GM23338 (cell line): ENCODE results near the gene SORT1.

Source experiments
- EZH2 ChIP-seq: fragments of 200-600 bp; sonication (generic); IDR thresholded peaks from one replicate; pipeline ENCODE4 v1.8.0; 2017; ENCODE audit warnings: antibody characterized with exemption, mild to moderate bottlenecking, low read depth; ENCODE audit not compliant: unreplicated experiment
- EZH2phosphoT487 ChIP-seq: fragments of 200-600 bp; sonication (generic); IDR thresholded peaks from one replicate; pipeline ENCODE4 v1.8.1; 2018; ENCODE audit warnings: antibody characterized with exemption; ENCODE audit not compliant: unreplicated experiment
- POLR2AphosphoS5 ChIP-seq: IDR thresholded peaks from 2 replicates; pipeline ENCODE4 v1.6.1; 2016; ENCODE audit warnings: antibody characterized with exemption, low read depth
- TF ChIP-seq, protein P1 (sequence below), 2 experiments: fragments of 200-600 bp in 1 of 2; sonication (generic) in 1 of 2; conservative IDR thresholded peaks; 2 replicates each; pipeline versions ENCODE4 v1.5.1 to v1.6.1; 2016 to 2017; ENCODE audit warnings: antibody characterized with exemption in 2 of 2, low read depth in 2 of 2, mild to moderate bottlenecking in 2 of 2, moderate library complexity in 1 of 2
- TF ChIP-seq, protein P2 (sequence below): IDR thresholded peaks from one replicate; pipeline ENCODE4 v1.6.1; 2018; ENCODE audit warnings: antibody characterized with exemption; ENCODE audit not compliant: unreplicated experiment
- TF ChIP-seq, protein P3 (sequence below): IDR thresholded peaks from 2 replicates; pipeline ENCODE4 v1.6.1; 2016; ENCODE audit warnings: antibody characterized with exemption

DNA sequence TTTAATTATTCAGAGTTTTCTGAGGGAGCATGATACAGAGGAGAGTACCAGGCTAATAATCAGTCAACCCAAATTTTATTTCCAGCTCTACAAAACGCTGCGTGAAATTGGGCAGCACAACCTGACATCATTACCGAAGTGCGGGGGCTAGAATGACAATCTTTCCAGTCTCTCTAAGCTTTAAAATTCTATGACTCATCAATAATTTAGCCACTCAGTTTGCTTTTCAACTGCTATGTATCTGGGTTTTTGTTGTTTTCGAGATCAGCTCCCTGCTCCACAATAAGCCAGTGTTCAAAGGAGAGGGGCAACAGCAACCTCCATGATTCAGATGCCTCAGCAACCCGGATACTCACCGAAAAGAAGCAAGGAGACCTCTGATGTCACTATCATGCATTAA is 13.9 kb downstream of the SORT1 start:
- TF ChIP-seq, protein P1, sequence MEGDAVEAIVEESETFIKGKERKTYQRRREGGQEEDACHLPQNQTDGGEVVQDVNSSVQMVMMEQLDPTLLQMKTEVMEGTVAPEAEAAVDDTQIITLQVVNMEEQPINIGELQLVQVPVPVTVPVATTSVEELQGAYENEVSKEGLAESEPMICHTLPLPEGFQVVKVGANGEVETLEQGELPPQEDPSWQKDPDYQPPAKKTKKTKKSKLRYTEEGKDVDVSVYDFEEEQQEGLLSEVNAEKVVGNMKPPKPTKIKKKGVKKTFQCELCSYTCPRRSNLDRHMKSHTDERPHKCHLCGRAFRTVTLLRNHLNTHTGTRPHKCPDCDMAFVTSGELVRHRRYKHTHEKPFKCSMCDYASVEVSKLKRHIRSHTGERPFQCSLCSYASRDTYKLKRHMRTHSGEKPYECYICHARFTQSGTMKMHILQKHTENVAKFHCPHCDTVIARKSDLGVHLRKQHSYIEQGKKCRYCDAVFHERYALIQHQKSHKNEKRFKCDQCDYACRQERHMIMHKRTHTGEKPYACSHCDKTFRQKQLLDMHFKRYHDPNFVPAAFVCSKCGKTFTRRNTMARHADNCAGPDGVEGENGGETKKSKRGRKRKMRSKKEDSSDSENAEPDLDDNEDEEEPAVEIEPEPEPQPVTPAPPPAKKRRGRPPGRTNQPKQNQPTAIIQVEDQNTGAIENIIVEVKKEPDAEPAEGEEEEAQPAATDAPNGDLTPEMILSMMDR (conservative IDR thresholded peaks at IDR 0.05; ENCODE audit: low read depth in 2 of 2), result no peak
- TF ChIP-seq, protein P2, sequence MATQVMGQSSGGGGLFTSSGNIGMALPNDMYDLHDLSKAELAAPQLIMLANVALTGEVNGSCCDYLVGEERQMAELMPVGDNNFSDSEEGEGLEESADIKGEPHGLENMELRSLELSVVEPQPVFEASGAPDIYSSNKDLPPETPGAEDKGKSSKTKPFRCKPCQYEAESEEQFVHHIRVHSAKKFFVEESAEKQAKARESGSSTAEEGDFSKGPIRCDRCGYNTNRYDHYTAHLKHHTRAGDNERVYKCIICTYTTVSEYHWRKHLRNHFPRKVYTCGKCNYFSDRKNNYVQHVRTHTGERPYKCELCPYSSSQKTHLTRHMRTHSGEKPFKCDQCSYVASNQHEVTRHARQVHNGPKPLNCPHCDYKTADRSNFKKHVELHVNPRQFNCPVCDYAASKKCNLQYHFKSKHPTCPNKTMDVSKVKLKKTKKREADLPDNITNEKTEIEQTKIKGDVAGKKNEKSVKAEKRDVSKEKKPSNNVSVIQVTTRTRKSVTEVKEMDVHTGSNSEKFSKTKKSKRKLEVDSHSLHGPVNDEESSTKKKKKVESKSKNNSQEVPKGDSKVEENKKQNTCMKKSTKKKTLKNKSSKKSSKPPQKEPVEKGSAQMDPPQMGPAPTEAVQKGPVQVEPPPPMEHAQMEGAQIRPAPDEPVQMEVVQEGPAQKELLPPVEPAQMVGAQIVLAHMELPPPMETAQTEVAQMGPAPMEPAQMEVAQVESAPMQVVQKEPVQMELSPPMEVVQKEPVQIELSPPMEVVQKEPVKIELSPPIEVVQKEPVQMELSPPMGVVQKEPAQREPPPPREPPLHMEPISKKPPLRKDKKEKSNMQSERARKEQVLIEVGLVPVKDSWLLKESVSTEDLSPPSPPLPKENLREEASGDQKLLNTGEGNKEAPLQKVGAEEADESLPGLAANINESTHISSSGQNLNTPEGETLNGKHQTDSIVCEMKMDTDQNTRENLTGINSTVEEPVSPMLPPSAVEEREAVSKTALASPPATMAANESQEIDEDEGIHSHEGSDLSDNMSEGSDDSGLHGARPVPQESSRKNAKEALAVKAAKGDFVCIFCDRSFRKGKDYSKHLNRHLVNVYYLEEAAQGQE, result no peak
- TF ChIP-seq POLR2AphosphoS5, result no peak
- no peak for TF ChIP-seq EZH2
- TF ChIP-seq, protein P3, sequence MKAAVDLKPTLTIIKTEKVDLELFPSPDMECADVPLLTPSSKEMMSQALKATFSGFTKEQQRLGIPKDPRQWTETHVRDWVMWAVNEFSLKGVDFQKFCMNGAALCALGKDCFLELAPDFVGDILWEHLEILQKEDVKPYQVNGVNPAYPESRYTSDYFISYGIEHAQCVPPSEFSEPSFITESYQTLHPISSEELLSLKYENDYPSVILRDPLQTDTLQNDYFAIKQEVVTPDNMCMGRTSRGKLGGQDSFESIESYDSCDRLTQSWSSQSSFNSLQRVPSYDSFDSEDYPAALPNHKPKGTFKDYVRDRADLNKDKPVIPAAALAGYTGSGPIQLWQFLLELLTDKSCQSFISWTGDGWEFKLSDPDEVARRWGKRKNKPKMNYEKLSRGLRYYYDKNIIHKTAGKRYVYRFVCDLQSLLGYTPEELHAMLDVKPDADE, result no peak
- no peak for TF ChIP-seq EZH2phosphoT487
